Prostate gland (tissue), 2 donors: ENCODE measurements around the gene C3orf20. TPM values are rescaled to one million over a fixed set of nuclear protein-coding genes. Genes with fewer than 3 reads are reported as not detected.

Source experiments
- DNase-seq: peaks from one replicate; pipeline ENCODE4 v3.0.0-alpha.2; 2019; ENCODE audit warnings: low spot score
- H3K27ac ChIP-seq, 2 donors: fragments of 200-600 bp; sonication (generic); 2 replicates each; pipeline ENCODE4 v1.5.1; 2017 to 2019
- H3K27me3 ChIP-seq: fragments of 200-600 bp; sonication (generic); replicated peaks from 2 replicates; pipeline ENCODE4 v1.5.1; 2019; ENCODE audit not compliant: insufficient read depth
- H3K36me3 ChIP-seq, 2 donors: fragments of 200-600 bp; sonication (generic); 1 replicate in 1 of 2; 2 replicates in 1 of 2; pipeline versions ENCODE4 v1.5.1 to v1.8.1; 2017 to 2019
- H3K4me1 ChIP-seq: fragments of 200-600 bp; sonication (generic); replicated peaks from 2 replicates; pipeline ENCODE4 v1.5.1; 2019
- H3K4me3 ChIP-seq, 2 donors: fragments of 200-600 bp; sonication (generic); 2 replicates each; pipeline ENCODE4 v1.5.1; 2017 to 2019
- H3K9me3 ChIP-seq: fragments of 200-600 bp; sonication (generic); 2 replicates; pipeline ENCODE4 v1.5.1; 2017
- CTCF ChIP-seq, 4 experiments: fragments of 200-600 bp in 2 of 4; fragments of 450-650 bp in 2 of 4; sonication (generic) in 2 of 4; IDR thresholded peaks; 1 replicate in 3 of 4; 2 replicates in 1 of 4; pipeline ENCODE4 v1.5.1; 2016 to 2019; ENCODE audit warnings: antibody characterized with exemption in 4 of 4, mild to moderate bottlenecking in 2 of 4, moderate library complexity in 2 of 4
- POLR2A ChIP-seq: fragments of 450-650 bp; IDR thresholded peaks from one replicate; pipeline ENCODE4 v1.6.1; 2016; ENCODE audit warnings: antibody characterized with exemption, mild to moderate bottlenecking
- POLR2AphosphoS5 ChIP-seq: sonication (generic); formaldehyde crosslinking; IDR thresholded peaks from one replicate; pipeline ENCODE4 v1.6.1; 2017; ENCODE audit warnings: antibody characterized with exemption
- WGBS: methylation state at CpG from one replicate; pipeline ENCODE4 v1.1.5; 2018; 5-methylcytosine and 5-hydroxymethylcytosine counted together
- intact Hi-C: fragments of 100-400 bp; cut with DNase I; formaldehyde crosslinking; loops from one replicate; pipeline ENCODE4 v1.14.2; 2022
- total RNA-seq, 2 donors: library from RNA; depleted of rRNA; stranded (reverse); fragments of >200 nt; gene quantifications; one replicate each; pipeline ENCODE4 v1.1.0, GENCODE V29; 2016

Gene C3orf20
- total RNA-seq, 2 donors from 2014 or later = 0.28 TPM; not detected in 1

GRCh38 chr3:14786369-14786768 lies 111.4 kb downstream of the C3orf20 start:
- WGBS = 97% methylated on average over 3 of the region's 3 CpGs
- intact Hi-C loops = no loop called here
- Histone ChIP-seq H3K4me3 (no peak overlapping the region), H3K36me3 (no peaks in the 10 kb centered on the region), H3K27ac (no peak overlapping the region), H3K9me3 (no peaks in the 10 kb centered on the region), H3K4me1 (no peaks in the 10 kb centered on the region), H3K27me3 (no peaks in the 10 kb centered on the region)
- TF ChIP-seq POLR2A = no peak
- no peak for TF ChIP-seq CTCF (IDR thresholded peaks at IDR 0.05)
- TF ChIP-seq POLR2AphosphoS5 = no peak
- DNase-seq = no peak

GRCh38 chr3:14787630-14788029 lies 112.7 kb downstream of the C3orf20 start:
- Histone ChIP-seq H3K9me3 (no peaks in the 10 kb centered on the region), H3K4me3 (no peak overlapping the region), H3K36me3 (no peaks in the 10 kb centered on the region), H3K27me3 (no peaks in the 10 kb centered on the region), H3K4me1 (no peaks in the 10 kb centered on the region), H3K27ac (no peak overlapping the region)
- WGBS = 39% methylated on average over 7 of the region's 7 CpGs
- intact Hi-C loops = no loop called here
- DNase-seq = no peak
- TF ChIP-seq POLR2A = no peak
- no peak for TF ChIP-seq POLR2AphosphoS5
- no peak for TF ChIP-seq CTCF (IDR thresholded peaks at IDR 0.05)

GRCh38 chr3:14788644-14789043 lies 113.7 kb downstream of the C3orf20 start:
- no peak for DNase-seq
- intact Hi-C loops = no loop called here
- Histone ChIP-seq H3K27ac (no peak overlapping the region), H3K27me3 (no peaks in the 10 kb centered on the region), H3K4me1 (no peaks in the 10 kb centered on the region), H3K36me3 (no peaks in the 10 kb centered on the region), H3K4me3 (no peak overlapping the region), H3K9me3 (no peaks in the 10 kb centered on the region)
- 95% methylated on average over 7 of the region's 7 CpGs for WGBS
- TF ChIP-seq CTCF (IDR thresholded peaks at IDR 0.05) (no peak), POLR2A (no peak), POLR2AphosphoS5 (no peak)

GRCh38 chr3:14789221-14789620 lies 114.3 kb downstream of the C3orf20 start:
- H3K4me1 ChIP-seq = no peaks in the 10 kb centered on the region
- no peak overlapping the region for H3K27ac ChIP-seq
- no peak overlapping the region for H3K4me3 ChIP-seq
- WGBS = 79% methylated on average over 5 of the region's 5 CpGs
- no peaks in the 10 kb centered on the region for H3K36me3 ChIP-seq
- no peak for DNase-seq
- H3K9me3 ChIP-seq = no peaks in the 10 kb centered on the region
- no peak for TF ChIP-seq POLR2AphosphoS5
- no peak for TF ChIP-seq CTCF (IDR thresholded peaks at IDR 0.05)
- no peak for TF ChIP-seq POLR2A
- intact Hi-C loops = no loop called here
- H3K27me3 ChIP-seq = no peaks in the 10 kb centered on the region

- no peak overlapping the region for H3K4me3 ChIP-seq
- no peak for DNase-seq
- WGBS = 79% methylated on average over 10 of the region's 10 CpGs
- no peaks in the 10 kb centered on the region for H3K27me3 ChIP-seq
- no peaks in the 10 kb centered on the region for H3K36me3 ChIP-seq
- H3K4me1 ChIP-seq = no peaks in the 10 kb centered on the region
- no peaks in the 10 kb centered on the region for H3K9me3 ChIP-seq
- H3K27ac ChIP-seq = no peak overlapping the region
- TF ChIP-seq POLR2AphosphoS5 (no peak), CTCF (IDR thresholded peaks at IDR 0.05) (no peak), POLR2A (no peak)
- intact Hi-C loops = no loop called here
Observed at GRCh38 chr3:14789640-14790285, 114.8 kb downstream of the C3orf20 start.
